ENCODE results near the gene CELF2. TPM values are rescaled to one million over a fixed set of nuclear protein-coding genes. Genes with fewer than 3 reads are reported as not detected.

The CELF2 gene
- total RNA-seq, 4 donors from 2014 or later, result 30.0 to 56.6 (median 43.3) TPM

GRCh38 chr10:11379771-11380170 lies 362.1 kb downstream of the CELF2 start:
- Histone ChIP-seq H3K9me3 (no peaks in the 10 kb centered on the region), H3K27ac (no peak overlapping the region), H3K27me3 (peaks cover 0 to 3% (median 0%) of the 10 kb centered on the region in 3 donors), H3K4me1 (no peaks in the 10 kb centered on the region), H3K4me3 (no peak overlapping the region), H3K36me3 (no peaks in the 10 kb centered on the region)
- ATAC-seq (no peak), DNase-seq (no peak)
- TF ChIP-seq, protein P1, sequence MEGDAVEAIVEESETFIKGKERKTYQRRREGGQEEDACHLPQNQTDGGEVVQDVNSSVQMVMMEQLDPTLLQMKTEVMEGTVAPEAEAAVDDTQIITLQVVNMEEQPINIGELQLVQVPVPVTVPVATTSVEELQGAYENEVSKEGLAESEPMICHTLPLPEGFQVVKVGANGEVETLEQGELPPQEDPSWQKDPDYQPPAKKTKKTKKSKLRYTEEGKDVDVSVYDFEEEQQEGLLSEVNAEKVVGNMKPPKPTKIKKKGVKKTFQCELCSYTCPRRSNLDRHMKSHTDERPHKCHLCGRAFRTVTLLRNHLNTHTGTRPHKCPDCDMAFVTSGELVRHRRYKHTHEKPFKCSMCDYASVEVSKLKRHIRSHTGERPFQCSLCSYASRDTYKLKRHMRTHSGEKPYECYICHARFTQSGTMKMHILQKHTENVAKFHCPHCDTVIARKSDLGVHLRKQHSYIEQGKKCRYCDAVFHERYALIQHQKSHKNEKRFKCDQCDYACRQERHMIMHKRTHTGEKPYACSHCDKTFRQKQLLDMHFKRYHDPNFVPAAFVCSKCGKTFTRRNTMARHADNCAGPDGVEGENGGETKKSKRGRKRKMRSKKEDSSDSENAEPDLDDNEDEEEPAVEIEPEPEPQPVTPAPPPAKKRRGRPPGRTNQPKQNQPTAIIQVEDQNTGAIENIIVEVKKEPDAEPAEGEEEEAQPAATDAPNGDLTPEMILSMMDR (IDR thresholded peaks at IDR 0.05 in 4 of 5, conservative IDR thresholded peaks at IDR 0.05 in 1 of 5), result no peak
- TF ChIP-seq POLR2A (IDR thresholded peaks at IDR 0.05), result no peak
- intact Hi-C loops (cut with DNase I; ENCODE audit: low total_unique reads) (no loop called here), in situ Hi-C loops (cut with MboI; ENCODE audit: low sequenced_read_pairs in 4 of 4) (no loop called here)

DNA sequence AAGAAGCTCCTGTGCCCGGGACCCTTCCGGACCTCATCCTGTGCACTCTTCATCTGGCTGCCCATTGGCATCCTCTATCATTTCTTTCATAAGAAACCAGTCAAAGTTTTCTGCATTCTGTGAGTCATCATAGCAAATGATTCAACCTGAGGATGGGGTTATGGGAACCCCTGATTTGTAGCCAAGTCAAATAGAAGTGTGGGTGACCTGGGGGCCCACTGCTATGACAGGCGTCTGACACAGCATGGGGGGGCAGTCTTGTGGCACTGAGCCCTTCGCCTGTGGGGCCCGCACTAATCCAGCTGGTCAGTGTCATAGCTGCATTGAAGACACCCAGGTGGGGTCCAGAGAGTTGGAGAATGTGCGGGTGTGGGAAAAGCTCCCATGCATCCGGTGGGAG lies 363.4 kb downstream of the CELF2 start:
- no peak for TF ChIP-seq POLR2A (IDR thresholded peaks at IDR 0.05)
- TF ChIP-seq, protein P1 (IDR thresholded peaks at IDR 0.05 in 4 of 5, conservative IDR thresholded peaks at IDR 0.05 in 1 of 5), result no peak
- no peak overlapping the region for H3K4me3 ChIP-seq
- in situ Hi-C loops (cut with MboI; ENCODE audit: low sequenced_read_pairs in 4 of 4) (no loop called here), intact Hi-C loops (cut with DNase I; ENCODE audit: low total_unique reads) (no loop called here)
- H3K27me3 ChIP-seq, result peaks cover 0 to 3% (median 0%) of the 10 kb centered on the region in 3 donors
- no peak for ATAC-seq
- H3K36me3 ChIP-seq, result no peaks in the 10 kb centered on the region
- H3K27ac ChIP-seq, result no peak overlapping the region
- no peak for DNase-seq
- no peaks in the 10 kb centered on the region for H3K9me3 ChIP-seq
- H3K4me1 ChIP-seq, result no peaks in the 10 kb centered on the region

DNA sequence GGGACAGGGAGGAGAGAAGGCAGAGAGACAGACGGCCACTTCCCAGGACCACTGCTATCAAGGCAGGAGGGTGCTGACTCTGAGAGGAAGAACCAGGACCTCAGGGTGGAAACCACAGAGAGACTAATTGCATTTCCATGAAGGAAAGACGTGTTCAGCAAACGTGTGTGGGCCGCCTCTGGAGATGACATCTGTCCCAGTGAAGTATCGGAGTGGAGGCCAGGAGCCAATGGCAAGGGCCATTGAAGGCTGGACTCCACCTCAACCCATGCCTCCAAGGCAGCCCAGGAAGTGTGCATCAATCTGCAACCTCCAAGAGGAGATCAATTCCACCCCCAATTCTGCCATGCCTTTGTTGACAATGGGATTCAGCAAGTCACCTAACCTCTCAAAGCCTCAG lies 363.8 kb downstream of the CELF2 start:
- Histone ChIP-seq H3K9me3 (no peaks in the 10 kb centered on the region), H3K27ac (no peak overlapping the region), H3K4me1 (no peaks in the 10 kb centered on the region), H3K36me3 (no peaks in the 10 kb centered on the region), H3K4me3 (no peak overlapping the region), H3K27me3 (peaks cover 0 to 3% (median 0%) of the 10 kb centered on the region in 3 donors)
- in situ Hi-C loops (cut with MboI; ENCODE audit: low sequenced_read_pairs in 4 of 4) (no loop called here), intact Hi-C loops (cut with DNase I; ENCODE audit: low total_unique reads) (no loop called here)
- ATAC-seq (no peak), DNase-seq (no peak)
- TF ChIP-seq, protein P1 (IDR thresholded peaks at IDR 0.05 in 4 of 5, conservative IDR thresholded peaks at IDR 0.05 in 1 of 5), result no peak

- no peaks in the 10 kb centered on the region for H3K4me1 ChIP-seq
- no peak overlapping the region for H3K4me3 ChIP-seq
- ATAC-seq (no peak), DNase-seq (no peak)
- H3K27ac ChIP-seq, result no peak overlapping the region
- peaks cover 0 to 3% (median 0%) of the 10 kb centered on the region in 3 donors for H3K27me3 ChIP-seq
- intact Hi-C loops (cut with DNase I; ENCODE audit: low total_unique reads), result no loop called here
- H3K36me3 ChIP-seq, result no peaks in the 10 kb centered on the region
- in situ Hi-C loops (cut with MboI; ENCODE audit: low sequenced_read_pairs in 4 of 4), result no loop called here
- no peaks in the 10 kb centered on the region for H3K9me3 ChIP-seq
- TF ChIP-seq, protein P1 (IDR thresholded peaks at IDR 0.05 in 4 of 5, conservative IDR thresholded peaks at IDR 0.05 in 1 of 5), result no peak
- no peak for TF ChIP-seq POLR2A (IDR thresholded peaks at IDR 0.05)
These were observed 364.5 kb downstream of the CELF2 start for GRCh38 chr10:11382187-11382586.

DNA sequence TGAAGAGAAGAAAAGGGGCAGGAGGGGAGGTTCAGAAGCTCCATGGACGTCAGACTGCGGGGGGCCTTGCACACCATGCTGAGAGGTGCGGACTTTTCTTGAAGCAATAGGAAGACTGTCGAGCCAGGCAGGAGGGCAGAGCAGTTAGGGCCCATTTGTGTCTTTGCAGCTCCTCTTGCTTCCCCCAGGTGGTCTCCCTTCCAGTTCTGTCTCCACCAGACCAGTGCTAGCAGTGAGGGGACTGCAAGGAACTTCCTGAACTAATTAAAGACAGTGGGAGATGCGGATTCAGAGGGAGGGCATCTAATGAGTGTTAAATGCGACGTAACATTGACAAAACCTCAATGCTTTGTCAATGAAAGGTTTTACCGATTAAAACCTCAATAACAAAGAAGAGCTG lies 368.4 kb downstream of the CELF2 start:
- Histone ChIP-seq H3K27ac (no peak overlapping the region), H3K4me1 (no peaks in the 10 kb centered on the region), H3K36me3 (no peaks in the 10 kb centered on the region), H3K4me3 (no peak overlapping the region), H3K27me3 (peaks cover 0 to under 1% (median 0%) of the 10 kb centered on the region in 3 donors), H3K9me3 (no peaks in the 10 kb centered on the region)
- intact Hi-C loops (cut with DNase I; ENCODE audit: low total_unique reads), result no loop called here
- DNase-seq (no peak), ATAC-seq (no peak)
- no peak for TF ChIP-seq POLR2A (IDR thresholded peaks at IDR 0.05)
- TF ChIP-seq, protein P1 (IDR thresholded peaks at IDR 0.05 in 4 of 5, conservative IDR thresholded peaks at IDR 0.05 in 1 of 5), result no peak
- in situ Hi-C loops (cut with MboI; ENCODE audit: low sequenced_read_pairs in 4 of 4), result no loop called here
